Dedifferentiated amniotic fluid mesenchymal stem cell (primary cell): Measurements from ENCODE around the gene COL5A3.
A peak's percentile ranks its signal among the peaks of the same experiment; 100 is the strongest.
"Not testable (repeated sequence)": the region's sequence is repeated elsewhere in the genome, so short reads cannot be mapped to it uniquely, and the experiment has no call there.

ENCODE experiments used
- DNase-seq: peaks from one replicate; pipeline ENCODE4 v3.0.0-alpha.2; 2016; ENCODE audit errors: extremely low spot score

Gene COL5A3

GRCh38 chr19:9971166-9971897 lies 39.0 kb downstream of the COL5A3 start:
- no peak for DNase-seq

DNA sequence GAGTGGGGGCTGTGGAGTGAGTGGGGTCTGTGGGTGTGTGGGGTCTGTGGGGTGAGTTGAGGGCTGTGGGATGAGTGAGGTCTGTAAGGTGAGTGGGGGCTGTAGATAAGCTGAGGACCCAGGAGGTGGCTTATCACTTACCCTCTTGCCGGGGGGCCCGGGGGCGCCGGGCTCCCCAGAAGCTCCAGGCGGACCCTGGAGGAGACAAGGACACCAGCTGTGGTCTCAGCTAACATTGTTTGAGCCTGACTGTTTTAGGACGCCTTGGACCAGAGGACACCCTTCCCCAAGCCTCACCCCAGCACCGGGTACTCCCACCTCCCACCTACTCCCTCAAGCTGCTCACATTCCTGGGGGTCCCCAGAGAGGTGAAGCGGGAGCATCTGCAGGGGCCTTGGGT lies 39.8 kb downstream of the COL5A3 start:
- DNase-seq = no peak

- no peak for DNase-seq
Measured at GRCh38 chr19:9969688-9969975, 40.7 kb downstream of the COL5A3 start.

DNA sequence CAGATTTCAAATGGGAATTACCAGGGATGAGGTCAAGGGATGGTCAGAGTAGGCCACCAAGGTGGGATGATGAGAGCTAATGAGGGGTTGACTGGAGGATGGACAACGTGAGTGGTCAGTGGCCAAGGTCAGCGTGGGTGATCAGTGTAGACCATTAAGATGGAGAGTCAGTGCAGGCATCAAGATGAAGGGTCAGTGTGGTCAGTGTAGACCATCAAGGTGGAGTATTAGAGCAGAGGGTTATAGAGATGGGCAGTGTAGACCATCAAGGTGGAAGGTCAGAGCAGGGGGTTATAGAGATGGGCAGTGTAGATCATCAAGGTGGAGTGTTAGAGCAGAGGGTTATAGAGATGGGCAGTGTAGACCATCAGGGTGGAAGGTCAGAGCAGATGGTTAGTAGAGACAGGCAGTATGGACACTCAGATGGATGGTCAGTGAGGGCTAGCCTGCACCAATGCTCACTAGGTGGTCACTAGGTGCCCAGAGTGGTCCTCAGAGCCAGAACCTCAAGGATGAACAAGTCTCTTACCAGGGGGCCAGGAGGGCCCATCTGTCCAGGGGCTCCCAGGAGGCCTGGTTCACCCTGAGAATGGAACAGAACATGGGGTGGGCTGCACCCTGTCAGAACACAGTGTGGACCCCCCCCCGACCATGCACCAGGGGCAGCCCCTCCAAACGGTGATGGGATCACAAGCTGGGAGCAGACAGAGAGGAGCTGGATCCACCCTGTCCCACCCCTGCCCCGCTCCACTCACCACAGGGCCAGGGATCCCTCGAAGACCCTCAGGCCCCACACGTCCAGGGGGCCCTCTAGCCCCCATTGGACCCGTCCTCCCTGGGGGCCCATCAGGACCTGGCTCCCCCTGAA lies 41.2 kb downstream of the COL5A3 start:
- no peak for DNase-seq

DNA sequence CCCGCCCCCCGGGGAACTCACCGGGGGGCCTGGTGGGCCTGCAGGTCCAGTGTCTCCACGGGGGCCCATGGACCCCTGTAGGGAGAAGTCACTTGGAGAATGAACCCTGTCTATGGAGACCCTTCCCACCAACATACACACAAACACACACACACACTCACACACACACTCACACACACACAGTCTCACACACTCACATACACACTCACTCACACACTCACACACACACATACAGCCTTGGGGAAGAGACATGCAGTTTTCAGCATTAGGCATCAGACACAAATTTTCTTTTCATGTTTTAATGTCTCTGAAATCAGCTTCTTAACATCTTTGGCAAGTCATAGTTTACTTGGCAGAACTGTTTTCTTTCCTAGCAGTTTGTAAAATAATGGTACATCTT lies 43.0 kb downstream of the COL5A3 start:
- no peak for DNase-seq

DNA sequence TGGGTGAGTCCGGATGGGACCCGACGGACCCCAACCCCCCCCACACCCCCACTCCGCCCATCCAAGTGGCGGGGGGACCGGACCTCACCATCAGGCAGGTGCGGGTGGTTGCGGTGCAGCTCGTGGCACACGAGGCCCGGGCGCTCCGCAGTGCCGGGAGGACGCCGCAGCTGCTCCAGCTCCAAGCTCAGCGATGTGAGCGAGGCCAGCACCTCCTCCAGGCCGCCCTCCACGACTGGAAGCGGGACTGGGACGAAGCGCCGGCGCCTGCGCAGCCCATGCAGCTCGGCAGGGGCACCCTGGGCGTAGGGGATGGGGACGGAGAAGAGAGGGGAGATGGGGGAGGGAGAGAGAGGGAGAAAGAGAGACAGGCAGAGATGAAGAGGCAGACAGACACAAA lies 43.9 kb downstream of the COL5A3 start:
- DNase-seq = no peak

DNA sequence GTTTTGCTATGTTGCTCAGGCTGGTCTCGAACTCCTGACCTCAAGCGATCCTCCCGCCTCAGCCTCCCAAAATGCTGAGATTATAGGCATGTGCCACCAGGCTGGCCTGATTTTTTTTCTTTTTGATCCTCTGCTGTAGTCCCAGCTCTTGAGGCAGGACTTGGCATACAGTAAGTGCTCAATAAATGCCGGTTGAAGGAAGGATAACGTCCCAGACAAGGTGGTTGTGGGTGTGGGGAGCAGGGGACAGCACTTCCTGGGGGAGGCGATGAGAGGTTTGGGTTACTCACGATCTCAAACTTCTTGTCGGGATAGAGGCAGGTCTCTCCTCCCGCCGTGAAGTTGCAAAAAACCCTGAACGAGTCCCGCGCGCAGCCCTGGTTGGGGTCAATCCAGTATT lies 44.3 kb downstream of the COL5A3 start:
- no peak for DNase-seq

- no peak for DNase-seq
Measured at GRCh38 chr19:9962623-9963290, 47.5 kb downstream of the COL5A3 start.

DNA sequence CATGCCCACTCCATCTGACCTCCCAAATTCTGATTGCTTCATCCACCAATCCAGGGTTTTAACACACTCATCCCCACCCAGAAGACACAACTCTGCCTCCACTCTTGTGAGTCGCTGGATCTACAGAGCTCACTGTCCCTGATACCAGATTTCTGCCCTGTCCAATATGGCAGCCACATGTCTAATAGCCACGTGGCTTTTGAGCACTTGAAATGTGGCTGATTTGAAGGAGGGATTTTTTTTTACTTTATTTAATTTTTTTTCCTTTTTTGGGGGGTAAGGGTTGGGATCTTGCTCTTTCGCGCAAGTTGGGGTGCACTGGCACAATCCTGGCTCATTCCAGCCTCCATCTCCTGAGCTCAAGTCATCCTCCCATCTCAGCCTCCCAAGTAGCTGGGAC lies 49.2 kb downstream of the COL5A3 start:
- no peak for DNase-seq

DNA sequence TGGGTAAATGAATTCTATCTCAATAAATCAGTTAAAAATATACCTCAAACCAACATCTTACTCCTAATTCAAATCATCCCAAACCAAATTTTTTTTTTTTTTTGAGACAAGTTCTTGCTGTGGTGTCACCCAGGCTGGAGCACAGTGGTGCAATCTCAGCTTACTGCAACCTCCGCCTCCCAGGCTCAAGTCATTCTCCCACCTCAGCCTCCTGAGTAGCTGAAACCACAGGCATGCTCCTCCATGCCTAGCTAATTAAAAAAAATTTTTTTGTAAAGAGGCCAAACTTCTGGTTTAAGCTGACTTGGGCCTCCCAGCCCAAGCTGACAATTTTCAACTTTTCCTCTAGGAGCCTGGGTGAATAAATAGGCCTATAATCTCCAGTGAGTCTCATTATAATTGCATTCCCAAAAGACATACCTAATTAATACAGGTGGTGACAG lies 51.9 kb downstream of the COL5A3 start:
- DNase-seq = peak; percentile 97

GRCh38 chr19:9956956-9957355 lies 53.3 kb downstream of the COL5A3 start:
- no peak for DNase-seq

DNA sequence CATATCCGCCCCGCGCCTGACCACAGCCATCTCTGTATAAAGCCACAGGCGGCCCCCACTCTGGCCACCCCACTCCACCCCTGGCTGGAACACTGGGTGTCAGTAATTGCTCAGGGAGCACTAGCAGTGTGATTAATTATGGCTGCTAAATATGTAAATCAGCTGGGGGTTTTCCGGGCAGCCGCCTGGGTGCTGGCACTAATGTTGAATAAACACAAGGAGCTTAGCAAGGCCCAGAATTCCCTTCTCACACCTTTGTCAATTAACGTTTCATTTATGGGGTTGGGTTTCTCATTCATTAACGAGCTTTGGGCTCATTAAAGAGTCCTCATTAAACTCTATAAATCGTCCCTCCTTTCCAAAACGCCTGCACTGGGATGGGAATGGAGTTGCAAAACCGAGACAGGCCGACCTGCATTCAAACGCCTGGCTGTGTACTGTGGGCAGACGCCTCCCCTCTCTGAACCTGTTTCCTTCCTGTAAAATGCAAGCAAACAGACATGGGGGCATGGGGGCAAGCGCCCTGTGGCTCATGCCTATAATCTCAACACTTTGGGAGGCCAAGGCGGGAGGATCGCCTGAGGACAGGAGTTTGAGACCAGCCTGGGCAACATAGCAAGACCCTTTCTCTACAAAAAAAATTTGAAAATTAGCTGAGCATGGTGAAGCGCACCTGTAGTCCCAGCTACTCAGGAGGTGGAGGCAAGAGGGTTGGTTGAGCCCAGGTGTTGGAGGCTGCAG lies 56.3 kb downstream of the COL5A3 start:
- no peak for DNase-seq

GRCh38 chr19:9952276-9952675 lies 58.0 kb downstream of the COL5A3 start:
- DNase-seq = no peak

- no peak for DNase-seq
Measured at GRCh38 chr19:9947441-9947840, 62.9 kb downstream of the COL5A3 start.

GRCh38 chr19:9946528-9947125 lies 63.7 kb downstream of the COL5A3 start:
- DNase-seq = not testable (repeated sequence)

DNA sequence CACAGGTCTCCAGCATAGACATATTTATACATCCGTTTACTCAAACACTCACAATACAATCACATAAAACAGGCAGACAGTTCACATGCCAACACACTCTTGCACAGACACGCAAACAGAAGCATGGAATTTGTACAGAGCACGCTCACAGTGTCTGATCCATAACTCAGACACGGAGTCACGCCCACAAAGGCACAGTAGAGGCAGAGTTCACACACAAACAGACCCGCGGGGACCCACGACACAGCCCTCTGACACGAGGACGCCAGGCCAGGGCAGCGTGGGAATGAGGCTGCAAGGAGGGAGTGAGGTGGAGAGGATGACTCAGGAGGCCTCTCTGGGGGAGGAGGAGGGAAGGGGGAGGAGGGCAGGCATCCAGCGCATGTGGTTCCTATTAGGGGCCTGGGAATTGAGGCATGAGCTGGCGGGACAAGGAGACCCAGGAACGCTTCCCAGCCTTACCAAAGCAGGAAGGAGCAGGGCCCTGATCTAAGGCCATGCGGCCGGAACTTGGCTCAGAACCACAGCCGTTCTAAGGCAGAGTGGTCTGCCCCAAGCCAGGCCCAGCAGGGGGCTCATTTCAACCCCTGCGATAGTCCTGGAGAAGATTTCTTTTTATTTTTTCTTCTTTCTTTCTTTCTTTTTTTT lies 64.9 kb downstream of the COL5A3 start:
- peak; percentile 99 for DNase-seq

DNA sequence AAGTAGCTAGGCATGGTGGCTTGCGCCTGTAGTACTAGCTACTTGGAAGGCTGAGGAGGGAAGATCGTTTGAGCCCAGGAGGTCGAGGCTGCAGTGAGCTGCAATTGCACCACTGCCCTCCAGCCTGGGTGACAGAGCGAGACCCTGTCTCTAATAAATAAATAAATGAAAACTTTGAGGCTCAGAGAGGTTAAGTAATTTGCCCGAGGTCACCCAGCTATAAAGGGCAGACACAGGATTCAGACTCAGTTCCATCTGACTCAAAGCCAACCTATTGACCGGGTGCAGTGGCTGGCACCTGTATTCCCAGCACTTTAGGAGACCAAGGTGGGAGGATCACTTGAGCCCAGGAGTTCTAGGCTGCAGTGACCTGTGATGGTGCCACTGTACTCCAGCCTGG lies 66.6 kb downstream of the COL5A3 start:
- DNase-seq = no peak

DNA sequence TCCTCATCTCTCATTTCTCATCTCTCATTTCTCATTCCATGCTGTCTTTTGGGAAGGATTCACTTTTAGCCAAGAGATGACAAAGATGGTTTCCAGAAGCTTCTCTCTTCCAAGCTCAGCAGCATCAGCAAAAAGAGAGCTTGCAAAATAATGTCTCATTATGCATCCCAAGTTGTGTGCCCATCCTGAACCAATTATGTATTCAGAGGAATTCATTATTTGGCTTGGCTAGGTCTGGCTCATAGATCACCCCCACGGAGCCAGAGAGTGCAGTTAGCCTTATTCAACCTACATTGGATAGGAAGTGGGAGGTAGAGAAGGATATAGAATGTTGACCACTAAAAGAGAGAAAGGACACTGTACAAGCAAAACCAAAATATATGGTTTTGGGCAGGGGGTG lies 68.6 kb downstream of the COL5A3 start:
- no peak for DNase-seq

- DNase-seq = no peak
Measured at GRCh38 chr19:9941231-9941630, 69.1 kb downstream of the COL5A3 start.

DNA sequence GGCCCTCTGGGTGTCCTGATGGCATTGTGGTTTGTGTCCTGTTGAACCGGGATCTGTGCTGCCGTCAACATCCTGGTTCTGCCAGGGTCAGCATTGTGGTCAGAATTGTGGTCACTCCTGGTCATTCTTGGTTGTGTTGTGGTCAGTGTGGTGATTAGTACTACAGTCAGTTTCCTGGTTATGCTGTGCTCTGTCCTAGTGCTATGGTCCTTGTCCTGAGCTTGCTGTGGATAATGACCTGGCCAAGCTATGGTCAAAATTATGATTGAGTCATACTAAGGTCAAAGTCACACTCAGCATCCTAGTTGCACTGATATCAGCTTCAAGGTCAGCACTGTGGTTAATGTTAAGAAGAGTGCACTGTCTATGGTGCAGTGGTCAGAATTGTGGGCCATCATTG lies 69.5 kb downstream of the COL5A3 start:
- DNase-seq = no peak

DNA sequence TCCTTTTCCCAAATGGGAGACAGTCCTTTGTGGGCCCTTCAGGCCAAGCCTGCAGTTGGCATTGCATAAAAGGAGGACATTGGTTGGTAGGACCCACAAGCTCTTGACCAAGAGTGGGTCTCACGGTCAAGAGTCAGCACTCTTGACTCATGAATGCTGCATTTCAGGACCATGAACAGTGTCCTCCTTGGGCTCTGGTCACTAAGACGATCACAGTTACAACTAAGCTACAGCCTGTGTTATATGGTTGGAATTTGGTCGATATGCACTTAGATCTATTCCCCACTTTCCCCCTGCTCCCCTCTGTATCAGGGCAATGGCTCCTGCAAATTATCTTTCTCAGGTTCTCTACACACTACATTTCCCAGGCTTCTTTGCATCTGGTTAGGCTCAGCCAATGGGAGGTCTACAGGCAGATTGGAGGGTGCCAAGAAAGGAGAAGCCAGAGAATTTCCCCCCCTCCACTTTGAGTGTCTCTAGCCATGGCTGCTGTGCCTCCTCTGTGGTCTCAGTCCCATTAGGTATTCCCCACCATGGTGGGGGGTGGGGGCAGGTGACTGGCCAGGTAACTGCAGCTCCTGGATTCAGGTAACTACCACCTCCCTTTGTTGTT lies 70.9 kb downstream of the COL5A3 start:
- DNase-seq = no peak
